ENCODE measurements around the gene MYO18A.

Gene MYO18A

DNA sequence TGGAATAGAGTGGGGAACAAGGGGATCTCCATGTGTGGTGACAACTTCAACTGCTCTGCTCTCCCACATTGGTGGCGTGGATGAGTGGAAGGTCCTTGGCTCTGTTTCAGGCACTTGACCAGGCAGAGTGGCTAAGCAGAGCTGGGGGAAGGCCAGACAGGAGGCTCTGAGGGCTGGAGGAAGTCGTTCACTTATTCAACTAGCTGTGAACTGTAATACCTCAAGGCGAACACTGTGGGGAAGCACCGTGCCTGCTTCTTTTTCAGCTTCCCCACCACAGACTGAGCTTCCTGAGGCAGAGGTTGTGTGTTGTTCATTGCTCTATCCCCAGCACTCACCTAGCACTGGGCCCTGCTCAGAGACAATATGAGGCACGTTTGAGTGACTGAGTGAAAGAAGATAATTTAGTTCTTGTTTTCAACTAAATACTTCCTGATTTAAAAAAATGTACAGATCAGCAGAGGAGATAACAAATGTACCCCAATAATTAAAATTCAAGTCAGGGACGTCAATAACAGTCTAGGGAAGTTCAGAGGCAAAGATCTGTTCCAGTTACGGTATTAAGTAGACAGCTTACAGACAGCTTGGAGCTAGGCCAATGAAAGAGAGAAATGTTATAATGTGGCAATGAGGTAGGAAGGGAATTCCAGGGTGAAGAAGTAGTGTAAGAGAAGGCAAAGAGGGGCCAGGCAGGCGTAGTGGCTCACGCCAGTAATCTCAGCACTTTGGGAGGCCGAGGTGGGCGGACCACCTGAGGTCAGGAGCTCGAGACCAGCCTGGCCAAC lies 34.7 kb downstream of the MYO18A start:
- DNase-seq = peak; percentile 19 to 45 (median 34)

- DNase-seq = no peak
Measured at GRCh38 chr17:29143894-29144293, 36.3 kb downstream of the MYO18A start.

- no peak for DNase-seq
Measured at GRCh38 chr17:29141514-29141876, 38.7 kb downstream of the MYO18A start.

- peak in 2 of 4 experiments; percentile 28 to 38 for DNase-seq
Measured at GRCh38 chr17:29140631-29141513, 39.3 kb downstream of the MYO18A start.

DNA sequence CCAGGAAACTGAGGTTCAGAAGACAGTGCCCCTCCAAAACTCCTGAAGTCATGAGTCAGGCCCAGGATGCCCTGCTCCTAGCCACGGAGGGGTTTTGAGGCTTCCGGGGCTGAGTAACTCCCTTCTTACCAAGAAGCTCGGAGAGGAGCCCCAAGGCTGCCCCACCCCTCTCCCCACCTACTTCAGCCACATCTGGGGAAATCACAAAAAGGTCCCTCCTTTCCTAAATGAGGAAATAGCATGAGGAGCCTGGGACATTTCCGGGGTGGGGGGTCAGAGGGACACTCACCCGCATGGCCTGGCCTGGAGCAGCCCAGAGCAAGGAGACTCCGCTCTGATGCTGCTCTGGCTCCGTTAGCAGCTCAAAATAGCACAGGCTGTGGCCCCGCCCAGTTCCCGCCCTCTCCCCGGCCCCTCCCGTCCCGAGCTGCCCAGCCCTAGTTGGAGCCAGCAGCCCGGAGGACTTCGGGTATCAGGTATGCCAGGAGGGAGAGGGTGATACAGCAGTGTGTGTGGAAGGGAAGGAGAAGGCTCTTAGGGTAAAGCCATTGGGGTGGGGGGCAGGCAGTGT lies 40.1 kb downstream of the MYO18A start:
- DNase-seq = peak; percentile 55 to 78 (median 65)

- DNase-seq = peak in 1 of 4 experiments; percentile 13
Measured at GRCh38 chr17:29138971-29139691, 41.1 kb downstream of the MYO18A start.

DNA sequence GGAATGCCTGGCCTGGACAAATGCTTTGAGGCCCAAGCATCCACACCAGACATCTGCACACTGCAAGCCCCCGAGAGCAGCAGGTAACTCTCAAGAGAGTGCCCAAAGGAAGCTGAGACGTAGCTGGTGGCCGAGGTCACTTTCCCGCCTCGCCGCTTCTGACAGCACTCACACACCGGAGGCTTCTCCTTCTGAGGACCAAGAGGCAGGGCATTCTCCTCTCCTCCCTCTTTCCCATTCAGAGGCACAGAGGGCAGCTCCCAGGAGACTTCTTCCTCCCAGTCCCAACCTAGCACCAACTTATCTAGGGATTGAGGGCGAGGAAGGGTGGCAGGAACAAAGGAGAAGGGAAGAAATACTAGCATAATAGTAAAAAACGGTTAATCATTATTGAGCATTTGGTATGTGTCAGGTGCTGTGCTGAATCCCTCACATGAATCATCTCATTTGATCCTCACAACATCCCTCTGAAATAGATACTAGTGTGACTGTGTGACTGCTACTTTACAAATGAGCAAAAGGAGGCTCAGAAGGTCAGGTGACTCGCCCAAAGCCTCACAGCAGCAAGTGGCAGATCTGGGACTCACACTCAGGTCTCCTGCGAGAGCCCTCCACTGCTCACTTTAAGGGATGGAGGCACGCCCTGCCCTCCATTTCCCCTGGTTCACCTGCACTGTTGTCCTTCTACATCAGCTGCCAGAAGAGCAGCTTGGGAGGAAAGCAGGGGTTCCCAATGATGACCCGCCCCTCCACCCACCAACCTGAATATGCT lies 41.8 kb downstream of the MYO18A start:
- DNase-seq = peak in 2 of 4 experiments; percentile 24 to 41

DNA sequence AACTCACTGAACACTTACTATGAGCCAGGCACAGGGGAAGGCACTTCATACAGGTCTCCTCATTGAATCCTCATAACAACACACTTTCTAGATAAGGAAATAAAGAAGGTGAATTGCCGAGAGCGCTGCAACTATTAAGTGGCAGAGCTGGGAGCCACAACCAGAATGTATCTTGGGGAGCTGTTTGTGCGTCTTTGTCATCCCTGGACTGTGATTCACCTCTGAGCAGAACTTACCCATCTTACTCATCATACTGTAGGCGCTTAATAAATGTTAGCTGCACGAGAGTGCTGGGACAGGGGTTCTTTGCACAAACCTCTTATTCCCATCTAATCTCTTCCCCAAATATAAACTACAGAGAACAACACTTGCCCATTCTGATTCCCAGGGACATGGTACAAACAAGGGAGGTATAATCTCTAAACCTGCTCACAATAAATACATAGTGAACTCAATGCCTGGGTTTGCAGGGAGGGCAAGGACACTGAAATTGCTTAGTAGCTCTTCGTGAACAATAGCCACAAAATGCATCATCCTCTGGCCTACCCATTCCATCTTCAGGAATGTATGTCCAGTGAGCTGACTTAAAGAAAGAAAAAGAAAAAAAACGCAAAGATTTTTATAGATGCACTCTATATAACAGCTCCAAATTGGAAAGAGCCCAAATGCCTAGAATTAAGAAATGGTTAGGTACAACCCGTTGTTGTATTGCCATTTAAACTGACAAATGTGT lies 43.0 kb downstream of the MYO18A start:
- DNase-seq = no peak

- no peak for DNase-seq
Measured at GRCh38 chr17:29135464-29135863, 44.7 kb downstream of the MYO18A start.

DNA sequence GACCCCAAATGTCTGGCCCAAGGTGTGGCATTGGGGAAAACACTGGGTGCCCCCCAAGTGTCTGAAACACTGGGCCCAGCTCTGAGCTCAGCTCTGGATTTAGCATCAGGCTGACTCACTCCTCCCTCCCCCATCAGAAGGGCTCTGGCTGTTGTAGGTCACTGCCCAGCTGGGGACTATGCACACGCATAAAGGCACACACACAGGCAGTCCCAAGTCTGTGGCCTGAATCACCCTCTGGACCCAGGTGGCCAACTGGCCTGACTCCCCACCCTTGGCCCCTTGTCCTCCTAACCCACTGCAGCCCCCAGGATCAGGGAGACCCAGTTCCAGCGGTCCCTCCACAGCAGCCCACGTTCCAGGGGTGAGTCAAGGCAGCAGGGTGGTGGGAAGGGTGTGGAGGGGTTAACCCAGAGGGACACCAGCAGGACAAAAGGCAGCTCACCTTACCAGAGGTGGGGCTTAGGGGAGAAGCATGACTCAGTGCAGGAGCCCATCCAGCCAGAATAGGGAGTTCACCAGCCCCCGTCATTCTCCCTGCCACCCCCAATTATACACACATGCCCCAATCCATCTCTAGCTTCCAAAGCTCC lies 47.0 kb downstream of the MYO18A start:
- no peak for DNase-seq

GRCh38 chr17:29131814-29132682 lies 48.1 kb downstream of the MYO18A start:
- no peak for DNase-seq

DNA sequence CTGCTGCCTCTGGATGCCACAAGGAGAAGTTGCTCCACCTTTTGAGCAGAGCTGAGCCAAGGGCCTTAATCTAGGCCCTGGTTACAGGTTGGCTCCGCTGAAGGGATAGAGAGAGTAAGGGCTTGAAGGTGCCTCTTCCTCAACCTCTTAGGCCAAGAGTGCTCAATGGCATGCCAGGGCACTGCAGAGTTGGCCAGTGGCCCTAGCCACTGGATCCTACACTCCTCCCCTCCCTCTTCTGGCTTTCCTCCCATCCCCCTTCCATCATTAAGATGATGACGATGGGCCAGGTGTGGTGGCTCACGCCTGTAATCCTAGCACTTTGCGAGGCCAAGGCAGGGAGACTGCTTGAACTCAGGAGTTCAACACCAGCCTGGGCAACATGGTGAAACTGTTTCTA lies 50.5 kb downstream of the MYO18A start:
- DNase-seq = no peak

- DNase-seq = no peak
Measured at GRCh38 chr17:29127840-29128239, 52.4 kb downstream of the MYO18A start.

DNA sequence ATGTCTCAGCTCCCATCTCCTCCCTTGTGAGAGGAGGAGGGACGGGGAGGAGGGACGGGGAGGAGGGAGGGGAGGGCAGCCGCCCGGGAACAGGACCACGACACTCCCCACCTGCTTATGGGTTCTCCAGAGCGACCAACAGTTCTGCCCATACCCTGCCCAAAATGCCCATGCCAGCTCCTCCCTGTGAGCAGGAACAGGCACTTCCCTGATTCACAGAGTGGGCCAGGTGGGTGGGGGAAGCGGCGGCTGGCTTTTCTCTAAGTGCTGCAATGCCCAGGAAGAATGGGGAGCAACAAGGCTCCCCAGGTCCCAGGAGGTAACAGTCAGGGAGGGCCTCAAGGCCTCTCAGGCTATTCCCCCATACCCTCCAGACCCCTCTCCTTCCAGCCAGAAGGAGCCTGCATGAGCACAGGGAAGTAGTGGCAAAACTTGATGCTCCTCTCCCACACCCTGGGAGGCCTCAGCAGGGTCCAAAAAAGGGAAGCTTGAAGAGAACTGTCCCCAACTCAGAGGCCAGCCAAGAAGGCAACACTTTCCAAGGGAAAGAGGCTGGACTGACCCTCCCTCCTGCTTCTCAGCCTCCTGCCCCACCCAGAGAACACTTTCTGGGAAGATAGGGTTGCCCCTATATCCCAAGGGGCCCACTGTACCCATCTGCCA lies 53.8 kb downstream of the MYO18A start:
- no peak for DNase-seq

DNA sequence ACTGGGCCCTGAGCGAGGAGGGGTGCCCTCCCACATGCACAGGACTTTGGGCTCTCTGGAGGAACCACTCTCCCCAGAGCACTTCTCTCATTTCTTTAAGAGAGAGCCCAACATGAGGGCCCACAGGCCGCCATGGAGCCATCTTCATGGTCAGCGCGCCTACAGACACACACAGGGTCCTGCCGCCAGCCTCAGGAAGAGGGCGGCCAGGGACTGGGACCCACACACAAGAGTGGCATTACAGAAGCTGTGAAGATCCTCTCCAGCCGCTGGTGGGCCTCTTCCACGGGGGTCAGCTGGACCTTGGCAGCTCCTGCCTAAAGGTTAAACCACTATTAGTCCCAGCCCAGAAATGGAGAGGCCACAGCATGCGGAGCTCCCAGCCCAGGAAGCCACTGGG lies 54.5 kb downstream of the MYO18A start:
- DNase-seq = no peak

- no peak for DNase-seq
Measured at GRCh38 chr17:29124925-29125273, 55.3 kb downstream of the MYO18A start.

GRCh38 chr17:29124135-29124924 lies 55.9 kb downstream of the MYO18A start:
- DNase-seq = peak in 1 of 4 experiments; percentile 17

- no peak for DNase-seq
Measured at GRCh38 chr17:29123111-29123510, 57.1 kb downstream of the MYO18A start.

GRCh38 chr17:29121442-29121841 lies 58.8 kb downstream of the MYO18A start:
- DNase-seq = no peak
